Gastroesophageal sphincter (tissue), 3 donors: Measurements from ENCODE around the gene USP5.

Experiments
- EP300 ChIP-seq: sonication (generic); formaldehyde crosslinking; IDR thresholded peaks from one replicate; pipeline ENCODE4 v1.6.1; 2017; ENCODE audit warnings: antibody characterized with exemption, mild to moderate bottlenecking
- POLR2A ChIP-seq, 2 donors: fragments of 450-650 bp; IDR thresholded peaks; one replicate each; pipeline ENCODE4 v1.6.1; 2017; ENCODE audit warnings: antibody characterized with exemption in 2 of 2, mild to moderate bottlenecking in 2 of 2, moderate library complexity in 1 of 2
- POLR2AphosphoS5 ChIP-seq: sonication (generic); formaldehyde crosslinking; IDR thresholded peaks from one replicate; pipeline ENCODE4 v1.6.1; 2017; ENCODE audit warnings: antibody characterized with exemption
- TF ChIP-seq, protein P1 (sequence below), 4 experiments: fragments of 200-600 bp in 2 of 4; fragments of 450-650 bp in 2 of 4; sonication (generic) in 1 of 4; IDR thresholded peaks; one replicate each; pipeline ENCODE4 v1.5.1; 2017 to 2019; ENCODE audit warnings: antibody characterized with exemption in 4 of 4, mild to moderate bottlenecking in 2 of 4, moderate library complexity in 2 of 4

- TF ChIP-seq, protein P1, sequence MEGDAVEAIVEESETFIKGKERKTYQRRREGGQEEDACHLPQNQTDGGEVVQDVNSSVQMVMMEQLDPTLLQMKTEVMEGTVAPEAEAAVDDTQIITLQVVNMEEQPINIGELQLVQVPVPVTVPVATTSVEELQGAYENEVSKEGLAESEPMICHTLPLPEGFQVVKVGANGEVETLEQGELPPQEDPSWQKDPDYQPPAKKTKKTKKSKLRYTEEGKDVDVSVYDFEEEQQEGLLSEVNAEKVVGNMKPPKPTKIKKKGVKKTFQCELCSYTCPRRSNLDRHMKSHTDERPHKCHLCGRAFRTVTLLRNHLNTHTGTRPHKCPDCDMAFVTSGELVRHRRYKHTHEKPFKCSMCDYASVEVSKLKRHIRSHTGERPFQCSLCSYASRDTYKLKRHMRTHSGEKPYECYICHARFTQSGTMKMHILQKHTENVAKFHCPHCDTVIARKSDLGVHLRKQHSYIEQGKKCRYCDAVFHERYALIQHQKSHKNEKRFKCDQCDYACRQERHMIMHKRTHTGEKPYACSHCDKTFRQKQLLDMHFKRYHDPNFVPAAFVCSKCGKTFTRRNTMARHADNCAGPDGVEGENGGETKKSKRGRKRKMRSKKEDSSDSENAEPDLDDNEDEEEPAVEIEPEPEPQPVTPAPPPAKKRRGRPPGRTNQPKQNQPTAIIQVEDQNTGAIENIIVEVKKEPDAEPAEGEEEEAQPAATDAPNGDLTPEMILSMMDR (IDR thresholded peaks at IDR 0.05): no peak
- no peak for TF ChIP-seq POLR2A (IDR thresholded peaks at IDR 0.05)
- no peak for TF ChIP-seq EP300
- TF ChIP-seq POLR2AphosphoS5: no peak
Observed at GRCh38 chr12:6868211-6869048, 16.5 kb downstream of the USP5 start.
